Glomerular visceral epithelial cell (primary cell): Measurements from ENCODE around the gene GJB6.
"Not testable (repeated sequence)": the region's sequence is repeated elsewhere in the genome, so short reads cannot be mapped to it uniquely, and the experiment has no call there.

Source experiments
- DNase-seq: peaks from one replicate; pipeline ENCODE4 v3.0.0-alpha.2; 2016; ENCODE audit errors: extremely low spot score

GJB6 gene

GRCh38 chr13:20231839-20232555, at the start of gene GJB6:
Gene GJB6 (minus strand): TSS chr13:20232319. CDS start chr13:20223480, 8,839 bp downstream.
- no peak for DNase-seq

- not testable (repeated sequence) for DNase-seq
These were observed 44.8 kb upstream of the GJB6 start for GRCh38 chr13:20276901-20277300.

- no peak for DNase-seq
These were observed 42.3 kb upstream of the GJB6 start for GRCh38 chr13:20274466-20274865.

- no peak for DNase-seq
These were observed 40.6 kb upstream of the GJB6 start for GRCh38 chr13:20272588-20273171.

GRCh38 chr13:20272104-20272503, 40.0 kb upstream of the GJB6 start:
- no peak for DNase-seq

- DNase-seq, result no peak
These were observed 39.3 kb upstream of the GJB6 start for GRCh38 chr13:20271441-20271840.

GRCh38 chr13:20270163-20270865, 38.2 kb upstream of the GJB6 start:
- peak; percentile 30 for DNase-seq

GRCh38 chr13:20264271-20265018, 32.3 kb upstream of the GJB6 start:
- DNase-seq, result no peak

GRCh38 chr13:20263393-20264044, 31.4 kb upstream of the GJB6 start:
- DNase-seq, result no peak

- DNase-seq, result no peak
These were observed 26.8 kb upstream of the GJB6 start for GRCh38 chr13:20258963-20259288.

- peak; percentile 17 for DNase-seq
These were observed 26.3 kb upstream of the GJB6 start for GRCh38 chr13:20258208-20258962.

GRCh38 chr13:20254076-20254475, 22.0 kb upstream of the GJB6 start:
- DNase-seq, result no peak

GRCh38 chr13:20249913-20250312, 17.8 kb upstream of the GJB6 start:
- DNase-seq, result no peak

GRCh38 chr13:20247963-20248362, 15.8 kb upstream of the GJB6 start:
- DNase-seq, result no peak

- no peak for DNase-seq
These were observed 15.3 kb upstream of the GJB6 start for GRCh38 chr13:20247403-20247802.

- DNase-seq, result no peak
These were observed 9.5 kb upstream of the GJB6 start for GRCh38 chr13:20241593-20241992.

GRCh38 chr13:20239748-20240147, 7.6 kb upstream of the GJB6 start:
- DNase-seq, result no peak

- DNase-seq, result no peak
These were observed 598 bp upstream of the GJB6 start for GRCh38 chr13:20232556-20233277.

- no peak for DNase-seq
These were observed 943 bp downstream of the GJB6 start for GRCh38 chr13:20230913-20231838.
